SK-N-SH (cell line): ENCODE results near the gene MINDY1. TPM values are rescaled to one million over a fixed set of nuclear protein-coding genes. Genes with fewer than 3 reads are reported as not detected.
A peak's percentile ranks its signal among the peaks of the same experiment; 100 is the strongest.

Source experiments
- CTCF ChIA-PET: fragments of 300-600, 350-600 bp; formaldehyde crosslinking; extraction: SDS; loops from one replicate; lab custom pipeline; 2021; lab: Yijun Ruan, JAX
- POLR2A ChIA-PET: fragments of 350-600 bp; sonication (Branson Sonifier 250); formaldehyde crosslinking; extraction: SDS; loops from one replicate; lab custom pipeline; 2020; ENCODE audit warnings: antibody characterized with exemption, inconsistent platforms; lab: Yijun Ruan, JAX
- DNase-seq: peaks from one replicate; pipeline ENCODE4 v3.0.0; 2012
- H2AFZ ChIP-seq: fragments of 200-600 bp; sonication (generic); 2 replicates; pipeline ENCODE4 v1.8.1; 2016; ENCODE audit warnings: antibody characterized with exemption, mild to moderate bottlenecking, low read depth
- H3F3A ChIP-seq: fragments of 200-600 bp; sonication (generic); replicated peaks from 2 replicates; pipeline ENCODE3; 2016; ENCODE audit warnings: antibody characterized with exemption, mild to moderate bottlenecking; ENCODE audit not compliant: insufficient read depth
- H3K27ac ChIP-seq, 2 experiments: fragments of 200-500 bp in 1 of 2; fragments of 200-600 bp in 1 of 2; sonication (Bioruptor generic) in 1 of 2; sonication (generic), shearing (Covaris generic) in 1 of 2; 2 replicates each; pipeline versions ENCODE4 v1.5.1 to v1.6.1; 2014 to 2016; ENCODE audit warnings: low read depth in 2 of 2, inconsistent platforms in 1 of 2, low read length in 1 of 2, mild to moderate bottlenecking in 1 of 2, mixed read lengths in 1 of 2
- H3K27me3 ChIP-seq: fragments of 200-600 bp; sonication (generic), shearing (Covaris generic); 2 replicates; pipeline ENCODE4 v1.6.1; 2016; ENCODE audit warnings: mixed run types; ENCODE audit not compliant: insufficient read depth
- H3K36me3 ChIP-seq, 2 experiments: fragments of 200-500 bp in 1 of 2; fragments of 200-600 bp in 1 of 2; sonication (Bioruptor generic) in 1 of 2; sonication (generic) in 1 of 2; replicated peaks in 1 of 2; 2 replicates each; pipeline versions ENCODE3 to v1.5.1; 2014 to 2016; ENCODE audit warnings: low read length in 1 of 2, mild to moderate bottlenecking in 1 of 2; ENCODE audit not compliant: insufficient read depth in 2 of 2, control insufficient read depth in 1 of 2
- H3K4me1 ChIP-seq, 2 experiments: fragments of 200-500 bp in 1 of 2; fragments of 200-600 bp in 1 of 2; sonication (Bioruptor generic) in 1 of 2; sonication (generic), shearing (Covaris generic) in 1 of 2; 2 replicates each; pipeline versions ENCODE4 v1.5.1 to v1.6.1; 2014 to 2016; ENCODE audit warnings: low read depth in 1 of 2, low read length in 1 of 2, mixed run types in 1 of 2; ENCODE audit not compliant: insufficient read depth in 2 of 2, control insufficient read depth in 1 of 2
- H3K4me2 ChIP-seq: fragments of 200-600 bp; sonication (generic), shearing (Covaris generic); 2 replicates; pipeline ENCODE4 v1.6.1; 2017; ENCODE audit warnings: mixed run types
- H3K4me3 ChIP-seq, 2 experiments: fragments of 200-500 bp in 1 of 2; fragments of 200-600 bp in 1 of 2; sonication (Bioruptor generic) in 1 of 2; sonication (generic), shearing (Covaris generic) in 1 of 2; 2 replicates each; pipeline versions ENCODE4 v1.5.1 to v1.8.1; 2014 to 2016; ENCODE audit warnings: low read depth in 2 of 2, inconsistent platforms in 1 of 2, low read length in 1 of 2, mild to moderate bottlenecking in 1 of 2, mixed read lengths in 1 of 2, moderate library complexity in 1 of 2
- H3K79me2 ChIP-seq: fragments of 200-600 bp; sonication (generic); 2 replicates; pipeline ENCODE4 v1.8.1; 2017; ENCODE audit warnings: mild to moderate bottlenecking; ENCODE audit not compliant: insufficient read depth
- H3K9ac ChIP-seq: fragments of 200-600 bp; sonication (generic); 2 replicates; pipeline ENCODE4 v1.6.1; 2017; ENCODE audit warnings: mixed run types
- H3K9me2 ChIP-seq: fragments of 200-600 bp; sonication (generic); 2 replicates; pipeline ENCODE4 v1.6.1; 2017; ENCODE audit warnings: mixed run types
- H3K9me3 ChIP-seq: fragments of 200-600 bp; sonication (generic); 2 replicates; pipeline ENCODE4 v1.6.1; 2017; ENCODE audit warnings: mixed run types, mild to moderate bottlenecking, moderate library complexity
- H4K20me1 ChIP-seq: fragments of 200-600 bp; sonication (generic); 2 replicates; pipeline ENCODE4 v1.6.1; 2017; ENCODE audit warnings: mild to moderate bottlenecking, mixed run types; ENCODE audit not compliant: insufficient read depth
- CTCF ChIP-seq: fragments of 200-600 bp; sonication (generic); IDR thresholded peaks from 2 replicates; pipeline ENCODE4 v1.6.1; 2017; ENCODE audit warnings: antibody characterized with exemption, mild to moderate bottlenecking, moderate library complexity
- EP300 ChIP-seq, 2 experiments: IDR thresholded peaks; 2 replicates each; pipeline versions ENCODE4 v1.4.0 to v1.6.1; 2012; ENCODE audit warnings: borderline replicate concordance in 1 of 2, low read depth in 1 of 2, low read length in 1 of 2
- EZH2phosphoT487 ChIP-seq: fragments of 200-600 bp; sonication (generic); IDR thresholded peaks from 2 replicates; pipeline ENCODE4 v1.6.1; 2017; ENCODE audit warnings: low read depth, mixed run types, mild to moderate bottlenecking, antibody characterized with exemption, moderate library complexity, borderline replicate concordance
- GATA2 ChIP-seq: sonication (generic); formaldehyde crosslinking; IDR thresholded peaks from 2 replicates; pipeline ENCODE4 v1.5.0; 2020; ENCODE audit warnings: mild to moderate bottlenecking, missing genetic modification reagents
- IRF3 ChIP-seq: fragments of 150-350 bp; IDR thresholded peaks from 2 replicates; pipeline ENCODE4 v1.6.1; 2016; ENCODE audit warnings: mild to moderate bottlenecking, low read depth, low read length
- MEF2A ChIP-seq: IDR thresholded peaks from 2 replicates; pipeline ENCODE4 v1.4.0; 2012; ENCODE audit warnings: low read depth, borderline replicate concordance
- NRF1 ChIP-seq: IDR thresholded peaks from 2 replicates; pipeline ENCODE4 v1.6.1; 2012; ENCODE audit warnings: low read depth, mild to moderate bottlenecking, low read length
- RAD21 ChIP-seq: IDR thresholded peaks from 2 replicates; pipeline ENCODE4 v1.6.1; 2012; ENCODE audit warnings: mild to moderate bottlenecking, low read length
- RCOR1 ChIP-seq: fragments of 150-350 bp; IDR thresholded peaks from 2 replicates; pipeline ENCODE4 v1.6.1; 2017; ENCODE audit warnings: antibody characterized with exemption, low read length
- RFX5 ChIP-seq: IDR thresholded peaks from 2 replicates; pipeline ENCODE4 v1.6.1; 2012; ENCODE audit warnings: mild to moderate bottlenecking, improper control_type of control experiment, low read length
- TAF1 ChIP-seq: IDR thresholded peaks from 2 replicates; pipeline ENCODE4 v1.6.1; 2012; ENCODE audit warnings: low read depth, mild to moderate bottlenecking, low read length, moderate library complexity, borderline replicate concordance
- USF2 ChIP-seq: fragments of 150-350 bp; IDR thresholded peaks from 2 replicates; pipeline ENCODE4 v1.6.1; 2017; ENCODE audit warnings: antibody characterized with exemption, low read length, low read depth, borderline replicate concordance
- YY1 ChIP-seq: IDR thresholded peaks from 2 replicates; pipeline ENCODE4 v1.4.0; 2012; ENCODE audit warnings: low read depth, mild to moderate bottlenecking
- WGBS: methylation state at CpG from one replicate; pipeline ENCODE4 v1.1.6; 2017; ENCODE audit warnings: low lambda C conversion rate; 5-methylcytosine and 5-hydroxymethylcytosine counted together
- polyA plus RNA-seq, 3 experiments: library from polyadenylated mRNA; depleted of rRNA; stranded (reverse); fragments of >200 nt; gene quantifications; 2 replicates each; pipeline ENCODE4 v1.2.3, GENCODE V29; 2012

MINDY1 gene
- polyA plus RNA-seq, 1 of the 3 experiments (the other 2 are of a cell fraction), result 6.0 TPM

GRCh38 chr1:150995896-150996295, 10.8 kb downstream of the MINDY1 start:
- Histone ChIP-seq H3K4me2 (no peak overlapping the region), H3K79me2 (no peaks in the 10 kb centered on the region), H3K9ac (no peak overlapping the region), H3K4me1 (no peaks in the 10 kb centered on the region), H3K27ac (no peak overlapping the region), H3K4me3 (peak overlapping the region in 1 of 2 experiments; percentile 25; a peak in 1 of 4 replicates), H3K27me3 (no peaks in the 10 kb centered on the region), H2AFZ (no peak overlapping the region)
- DNase-seq, result peak; percentile 43
- CTCF ChIA-PET, result interaction anchor here (0.6 to 15.9 kb wide), 26 partner anchors 9 to 741 kb away, joined by 3 to 371 read pairs (median 4); partner anchors contain the start of genes ANXA9, C1orf56, CERS2 and MINDY1
- TF ChIP-seq CTCF, result peak; percentile 86
- TF ChIP-seq EZH2phosphoT487, result no peak
- TF ChIP-seq RAD21, result peak; percentile 60
- TF ChIP-seq RFX5, result no peak
- TF ChIP-seq NRF1, result no peak
- TF ChIP-seq, all 33 proteins: peak for 2
- no peaks in the 10 kb centered on the region for H3F3A ChIP-seq
- H3K9me2 ChIP-seq, result no peaks in the 10 kb centered on the region
- H3K9me3 ChIP-seq, result no peaks in the 10 kb centered on the region
- peaks cover 0 to 8% of the 10 kb centered on the region in 2 experiments for H3K36me3 ChIP-seq
- 41% methylated on average over 9 of the region's 9 CpGs for WGBS
- H4K20me1 ChIP-seq, result no peaks in the 10 kb centered on the region
- POLR2A ChIA-PET, result no interaction called here

- Histone ChIP-seq H3K79me2 (no peaks in the 10 kb centered on the region), H3K9me3 (no peaks in the 10 kb centered on the region), H3K27me3 (no peaks in the 10 kb centered on the region), H4K20me1 (no peaks in the 10 kb centered on the region), H3K9ac (no peak overlapping the region), H3K4me2 (no peak overlapping the region), H3K36me3 (peaks cover 0 to 8% of the 10 kb centered on the region in 2 experiments), H3K4me3 (no peak overlapping the region), H3K27ac (no peak overlapping the region), H3K9me2 (no peaks in the 10 kb centered on the region), H2AFZ (no peak overlapping the region), H3F3A (no peaks in the 10 kb centered on the region), H3K4me1 (no peaks in the 10 kb centered on the region)
- TF ChIP-seq TAF1 (no peak), IRF3 (no peak), MEF2A (no peak), RFX5 (no peak), USF2 (no peak), EZH2phosphoT487 (no peak), RCOR1 (no peak), GATA2 (CRISPR knock-in tag) (no peak), EP300 (IDR thresholded peaks at IDR 0.05; ENCODE audit: borderline replicate concordance in 1 of 2, low read depth in 1 of 2, low read length in 1 of 2) (no peak), YY1 (no peak)
- ChIA-PET POLR2A (interaction anchor here (1.2 kb wide), 1 partner anchor 11 kb away, joined by 6 read pairs; the partner anchor contains the start of gene MINDY1), CTCF (interaction anchor here (0.8 to 15.9 kb wide), 19 partner anchors 10 to 740 kb away, joined by 3 to 371 read pairs (median 4); partner anchors contain the start of genes ANXA9, C1orf56, CERS2 and MINDY1)
- 44% methylated on average over 4 of the region's 4 CpGs for WGBS
- no peak for DNase-seq
These were observed 11.2 kb downstream of the MINDY1 start for GRCh38 chr1:150995460-150995859.
